Subcutaneous adipose tissue (tissue), 4 donors: Measurements from ENCODE around the gene ZNF18. TPM values are rescaled to one million over a fixed set of nuclear protein-coding genes. Genes with fewer than 3 reads are reported as not detected.

ENCODE experiments used
- total RNA-seq, 4 donors: library from RNA; depleted of rRNA; stranded (reverse); fragments of >200 nt; gene quantifications; one replicate each; pipeline ENCODE4 v1.1.0, GENCODE V29; 2016
- TF ChIP-seq, protein P1 (sequence below): fragments of 450-650 bp; IDR thresholded peaks from one replicate; pipeline ENCODE4 v1.5.1; 2016; ENCODE audit warnings: low read depth, mild to moderate bottlenecking, control low read depth, antibody characterized with exemption, moderate library complexity

The ZNF18 gene
- total RNA-seq, 4 donors from 2014 or later = 7.8 to 13.8 (median 12.0) TPM

GRCh38 chr17:12034538-12034937 is 37.3 kb upstream of the ZNF18 start:
- TF ChIP-seq, protein P1, sequence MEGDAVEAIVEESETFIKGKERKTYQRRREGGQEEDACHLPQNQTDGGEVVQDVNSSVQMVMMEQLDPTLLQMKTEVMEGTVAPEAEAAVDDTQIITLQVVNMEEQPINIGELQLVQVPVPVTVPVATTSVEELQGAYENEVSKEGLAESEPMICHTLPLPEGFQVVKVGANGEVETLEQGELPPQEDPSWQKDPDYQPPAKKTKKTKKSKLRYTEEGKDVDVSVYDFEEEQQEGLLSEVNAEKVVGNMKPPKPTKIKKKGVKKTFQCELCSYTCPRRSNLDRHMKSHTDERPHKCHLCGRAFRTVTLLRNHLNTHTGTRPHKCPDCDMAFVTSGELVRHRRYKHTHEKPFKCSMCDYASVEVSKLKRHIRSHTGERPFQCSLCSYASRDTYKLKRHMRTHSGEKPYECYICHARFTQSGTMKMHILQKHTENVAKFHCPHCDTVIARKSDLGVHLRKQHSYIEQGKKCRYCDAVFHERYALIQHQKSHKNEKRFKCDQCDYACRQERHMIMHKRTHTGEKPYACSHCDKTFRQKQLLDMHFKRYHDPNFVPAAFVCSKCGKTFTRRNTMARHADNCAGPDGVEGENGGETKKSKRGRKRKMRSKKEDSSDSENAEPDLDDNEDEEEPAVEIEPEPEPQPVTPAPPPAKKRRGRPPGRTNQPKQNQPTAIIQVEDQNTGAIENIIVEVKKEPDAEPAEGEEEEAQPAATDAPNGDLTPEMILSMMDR = no peak

GRCh38 chr17:12028611-12029010 is 31.3 kb upstream of the ZNF18 start:
- TF ChIP-seq, protein P1 = no peak

DNA sequence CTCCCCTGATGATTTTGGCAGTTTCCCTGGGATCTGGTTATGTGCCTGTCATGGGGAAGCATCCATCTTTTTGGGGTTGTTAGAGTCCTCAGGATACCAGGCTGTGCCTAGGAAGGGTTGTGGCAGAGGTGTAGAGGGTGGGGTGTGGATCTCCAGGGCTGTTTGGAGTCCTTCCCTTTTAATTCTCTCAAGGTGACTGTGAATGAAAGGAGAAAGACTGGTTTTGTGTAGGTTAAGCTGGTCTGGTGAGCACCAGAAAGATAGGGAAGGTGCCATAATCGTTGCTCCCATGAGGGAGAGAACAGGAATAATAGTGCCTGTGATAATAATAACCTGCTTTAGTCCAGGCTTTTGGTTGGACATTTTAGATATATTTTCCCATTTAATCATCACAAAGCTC is 30.4 kb upstream of the ZNF18 start:
- TF ChIP-seq, protein P1 = no peak

DNA sequence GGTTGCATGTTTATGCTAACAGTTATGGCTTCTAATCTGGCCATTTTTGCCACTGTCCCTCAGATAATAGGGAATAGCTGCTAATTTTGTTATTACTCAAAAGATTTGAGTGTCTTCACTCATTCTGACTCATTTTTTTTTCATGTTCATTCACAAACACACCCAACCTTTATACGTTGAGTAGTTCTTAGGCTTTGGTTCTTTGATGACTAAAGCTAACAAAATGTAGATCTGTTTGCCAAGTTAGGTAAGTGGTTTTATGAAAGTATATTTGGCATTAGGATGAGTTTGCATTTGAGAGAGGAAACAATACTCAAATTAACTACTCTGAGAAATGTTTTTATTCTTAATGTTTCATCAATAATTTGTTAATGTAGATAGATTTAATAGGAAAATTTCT is 27.1 kb upstream of the ZNF18 start:
- TF ChIP-seq, protein P1 = no peak

GRCh38 chr17:12022310-12022709 is 25.0 kb upstream of the ZNF18 start:
- TF ChIP-seq, protein P1 = no peak

- TF ChIP-seq, protein P1 = no peak
These were observed 24.4 kb upstream of the ZNF18 start for GRCh38 chr17:12021623-12022140.

DNA sequence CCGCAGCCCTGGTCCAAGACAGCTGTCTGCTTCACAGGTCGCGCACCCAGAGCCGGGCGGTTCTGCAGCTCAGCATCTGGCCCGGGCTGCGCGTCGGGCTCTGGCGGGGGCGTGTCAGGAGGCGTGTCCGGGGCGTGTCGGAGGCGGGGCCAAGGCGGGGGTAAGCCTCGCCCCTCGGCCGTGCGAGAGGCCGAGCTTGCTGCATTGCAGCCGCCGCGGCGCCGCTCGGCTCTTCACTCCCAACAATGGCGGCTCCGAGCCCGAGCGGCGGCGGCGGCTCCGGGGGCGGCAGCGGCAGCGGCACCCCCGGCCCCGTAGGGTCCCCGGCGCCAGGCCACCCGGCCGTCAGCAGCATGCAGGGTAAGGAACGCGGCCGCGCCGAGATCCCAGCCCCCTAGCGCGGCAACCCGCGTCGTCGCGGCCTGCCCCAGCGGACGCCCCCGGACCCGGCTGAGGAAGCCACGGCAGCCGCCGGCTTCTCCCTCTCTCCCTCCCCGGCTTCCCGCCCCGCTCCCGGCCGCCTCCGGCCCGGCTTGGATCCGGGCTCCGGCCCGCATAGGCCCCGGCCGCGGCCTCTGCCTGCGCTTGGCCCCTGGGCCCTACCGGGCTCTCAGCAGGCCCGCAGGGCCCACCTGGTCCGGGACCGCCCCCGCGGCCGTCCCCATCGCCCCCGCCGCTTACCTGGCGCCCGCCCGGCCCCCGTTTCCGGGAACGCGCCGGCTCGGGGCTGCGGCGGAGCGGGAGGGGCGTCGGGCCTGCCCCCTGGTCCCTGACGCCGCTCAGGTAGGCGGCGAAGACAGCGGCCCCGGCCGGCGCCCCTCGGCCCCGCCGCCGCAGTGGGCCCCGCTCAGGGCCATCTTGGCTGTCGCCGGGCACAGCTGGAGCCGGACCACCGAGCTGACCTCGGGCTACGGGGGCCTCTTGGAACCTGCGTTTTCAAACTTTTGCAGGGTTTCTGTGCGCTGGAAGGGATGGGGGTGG is 23.7 kb upstream of the ZNF18 start, which contains the start of gene MAP2K4:
Gene MAP2K4, plus strand, starts transcription at position 236 of the 981 bp plus-strand sequence. Its CDS starts 10 bp downstream, at position 246.
- TF ChIP-seq, protein P1 = no peak
